HL-60 (cell line): ENCODE data around the gene DDIT3.
A peak's percentile ranks its signal among the peaks of the same experiment; 100 is the strongest.

ENCODE experiments used
- DNase-seq, 2 experiments: peaks; one replicate each; pipeline ENCODE4 v3.0.0-alpha.2; 2010 to 2020; ENCODE audit warnings: low read depth in 1 of 2, low spot score in 1 of 2
- H3K27ac ChIP-seq: fragments of 250-450 bp; sonication (Bioruptor Pico); replicated peaks from 2 replicates; pipeline ENCODE4 v1.5.1; 2020; ENCODE audit warnings: mild to moderate bottlenecking, moderate library complexity
- H3K27me3 ChIP-seq: fragments of 250-450 bp; sonication (Bioruptor Pico); 2 replicates; pipeline ENCODE4 v1.5.1; 2021; ENCODE audit warnings: mild to moderate bottlenecking, moderate library complexity; ENCODE audit not compliant: insufficient read depth, poor library complexity, severe bottlenecking
- H3K4me3 ChIP-seq: replicated peaks from 2 replicates; pipeline ENCODE4 v1.5.1; 2011; ENCODE audit warnings: mild to moderate bottlenecking, control low read depth, low read length; ENCODE audit not compliant: insufficient read depth
- CTCF ChIP-seq: IDR thresholded peaks from one replicate; pipeline ENCODE4 v1.5.1; 2011; ENCODE audit warnings: low read length, control low read depth, inconsistent platforms; ENCODE audit not compliant: insufficient read depth
- GABPA ChIP-seq: IDR thresholded peaks from 2 replicates; pipeline ENCODE4 v1.6.1; 2012; ENCODE audit warnings: low read depth
- POLR2AphosphoS5 ChIP-seq: IDR thresholded peaks from 2 replicates; pipeline ENCODE4 v1.6.1; 2012; ENCODE audit warnings: low read depth
- REST ChIP-seq: IDR thresholded peaks from 2 replicates; pipeline ENCODE4 v1.6.1; 2012; ENCODE audit warnings: low read depth; ENCODE audit not compliant: insufficient replicate concordance
- SPI1 ChIP-seq: IDR thresholded peaks from 2 replicates; pipeline ENCODE4 v1.6.1; 2012; ENCODE audit warnings: low read depth, mild to moderate bottlenecking, borderline replicate concordance

DDIT3 gene

GRCh38 chr12:57547288-57548012 is 27.1 kb upstream of the DDIT3 start:
- Histone ChIP-seq H3K27me3 (peaks cover 11% of the 10 kb centered on the region), H3K4me3 (peak overlapping the region; percentile 82), H3K27ac (peak overlapping the region; percentile 34; the same call in 1 of the 2 replicates)
- TF ChIP-seq POLR2AphosphoS5 (no peak), GABPA (no peak), SPI1 (no peak), CTCF (no peak), REST (no peak)
- DNase-seq = no peak

GRCh38 chr12:57546438-57547287 is 26.3 kb upstream of the DDIT3 start, which contains the start of gene DCTN2:
Gene DCTN2 (minus strand): TSS chr12:57547192. CDS start chr12:57547063, 129 bp downstream.
- DNase-seq = peak; percentile 92 to 99
- H3K27me3 ChIP-seq = peaks cover 11% of the 10 kb centered on the region
- H3K4me3 ChIP-seq = peak within 1 kb of the TSS; percentile 82
- H3K27ac ChIP-seq = peak within 1 kb of the TSS; percentile 79
- TF ChIP-seq CTCF (no peak), GABPA (no peak), POLR2AphosphoS5 (peak; percentile 42; the same call in 1 of the 2 replicates), REST (no peak), SPI1 (no peak)

- peak overlapping the region; percentile 82 for H3K4me3 ChIP-seq
- H3K27ac ChIP-seq = peak overlapping the region; percentile 79; the same call in 1 of the 2 replicates
- DNase-seq = no peak
- TF ChIP-seq SPI1 = no peak
- peaks cover 9% of the 10 kb centered on the region for H3K27me3 ChIP-seq
Observed at GRCh38 chr12:57545809-57546437, 25.6 kb upstream of the DDIT3 start.

GRCh38 chr12:57543581-57543980 is 23.3 kb upstream of the DDIT3 start:
- H3K27me3 ChIP-seq = no peaks in the 10 kb centered on the region
- H3K27ac ChIP-seq = no peak overlapping the region
- DNase-seq = no peak
- TF ChIP-seq POLR2AphosphoS5 (no peak), REST (no peak), GABPA (no peak), CTCF (no peak), SPI1 (no peak)
- no peak overlapping the region for H3K4me3 ChIP-seq
